Activated T-cell treated with anti-CD3 and anti-CD28 coated beads for 1 hour (primary cell): Measurements from ENCODE around the gene PDCD1.
"Not testable (repeated sequence)": the region's sequence is repeated elsewhere in the genome, so short reads cannot be mapped to it uniquely, and the experiment has no call there.

Experiments used
- DNase-seq: peaks from one replicate; pipeline ENCODE4 v3.0.0-alpha.2; 2020; ENCODE audit warnings: low read depth

PDCD1 gene

GRCh38 chr2:241877989-241878970, 19.6 kb upstream of the PDCD1 start:
- peak; percentile 72 for DNase-seq

GRCh38 chr2:241877197-241877685, 18.5 kb upstream of the PDCD1 start:
- DNase-seq: no peak

- no peak for DNase-seq
These were observed 18.0 kb upstream of the PDCD1 start for GRCh38 chr2:241876528-241877196.

- not testable (repeated sequence) for DNase-seq
These were observed 17.2 kb upstream of the PDCD1 start for GRCh38 chr2:241875754-241876527.

- DNase-seq: no peak
These were observed 15.7 kb upstream of the PDCD1 start for GRCh38 chr2:241874277-241874925.

- no peak for DNase-seq
These were observed 15.1 kb upstream of the PDCD1 start for GRCh38 chr2:241873803-241874110.

GRCh38 chr2:241873081-241873802, 14.5 kb upstream of the PDCD1 start:
- DNase-seq: no peak

GRCh38 chr2:241872313-241872642, 13.6 kb upstream of the PDCD1 start:
- no peak for DNase-seq

GRCh38 chr2:241871538-241872312, 13.0 kb upstream of the PDCD1 start:
- no peak for DNase-seq

GRCh38 chr2:241870611-241871537, 12.2 kb upstream of the PDCD1 start:
- no peak for DNase-seq

- no peak for DNase-seq
These were observed 11.4 kb upstream of the PDCD1 start for GRCh38 chr2:241870081-241870541.

- no peak for DNase-seq
These were observed 10.6 kb upstream of the PDCD1 start, which contains the start of gene RTP5 for GRCh38 chr2:241869087-241869961. Gene RTP5 (plus strand): TSS chr2:241869729. CDS start chr2:241869757, 28 bp downstream.

- no peak for DNase-seq
These were observed 10.0 kb upstream of the PDCD1 start for GRCh38 chr2:241868661-241869081.

GRCh38 chr2:241867776-241868420, 9.2 kb upstream of the PDCD1 start:
- DNase-seq: no peak

- no peak for DNase-seq
These were observed 8.3 kb upstream of the PDCD1 start for GRCh38 chr2:241866790-241867645.

GRCh38 chr2:241865957-241866789, 7.5 kb upstream of the PDCD1 start:
- DNase-seq: no peak
